Measurements from ENCODE around the gene KCNAB1. TPM values are rescaled to one million over a fixed set of nuclear protein-coding genes. Genes with fewer than 3 reads are reported as not detected.
"Not testable (repeated sequence)": the region's sequence is repeated elsewhere in the genome, so short reads cannot be mapped to it uniquely, and the experiment has no call there.

KCNAB1 gene
- total and polyA plus RNA-seq, 4 donors = 8.9 to 45.8 (median 17.8) TPM

GRCh38 chr3:156099348-156099747 is 21.0 kb upstream of the KCNAB1 start:
- WGBS, 2 donors = 94 to 97% methylated on average over 25 to 27 of the region's 27 CpGs
- H3K4me3 ChIP-seq (ENCODE audit: low read length in 2 of 2); DNase-seq; intact Hi-C loops (cut with DNase I); H3K27ac ChIP-seq (ENCODE audit: low read depth in 1 of 2, low read length in 2 of 2); H3K4me1 ChIP-seq (ENCODE audit: control insufficient read depth in 1 of 2, insufficient read depth in 2 of 2, low read length in 2 of 2); H3K27me3 ChIP-seq (ENCODE audit: control insufficient read depth in 1 of 2, insufficient read depth in 2 of 2, low read length in 1 of 2); ATAC-seq (ENCODE audit: low FRiP score); H3K36me3 ChIP-seq (ENCODE audit: control insufficient read depth in 1 of 2, insufficient read depth in 2 of 2, low read length in 1 of 2); H3K9me3 ChIP-seq (ENCODE audit: control insufficient read depth, low read length): not testable (repeated sequence)

GRCh38 chr3:156099984-156100383 is 20.4 kb upstream of the KCNAB1 start:
- H3K4me3 ChIP-seq (ENCODE audit: low read length in 2 of 2); H3K27me3 ChIP-seq (ENCODE audit: control insufficient read depth in 1 of 2, insufficient read depth in 2 of 2, low read length in 1 of 2); H3K27ac ChIP-seq (ENCODE audit: low read depth in 1 of 2, low read length in 2 of 2); H3K36me3 ChIP-seq (ENCODE audit: control insufficient read depth in 1 of 2, insufficient read depth in 2 of 2, low read length in 1 of 2); ATAC-seq (ENCODE audit: low FRiP score); DNase-seq; intact Hi-C loops (cut with DNase I); H3K4me1 ChIP-seq (ENCODE audit: control insufficient read depth in 1 of 2, insufficient read depth in 2 of 2, low read length in 2 of 2); H3K9me3 ChIP-seq (ENCODE audit: control insufficient read depth, low read length): not testable (repeated sequence)
- WGBS, 2 donors = 92 to 94% methylated on average over 9 of the region's 9 CpGs

GRCh38 chr3:156102267-156102931 is 18.0 kb upstream of the KCNAB1 start:
- WGBS, 2 donors = 4 to 9% methylated on average over 4 of the region's 4 CpGs
- no peaks in the 10 kb centered on the region for H3K9me3 ChIP-seq (ENCODE audit: control insufficient read depth, low read length)
- H3K4me3 ChIP-seq (ENCODE audit: low read length in 2 of 2) = no peak overlapping the region
- H3K4me1 ChIP-seq (ENCODE audit: control insufficient read depth in 1 of 2, insufficient read depth in 2 of 2, low read length in 2 of 2) = no peaks in the 10 kb centered on the region
- no peaks in the 10 kb centered on the region for H3K36me3 ChIP-seq (ENCODE audit: control insufficient read depth in 1 of 2, insufficient read depth in 2 of 2, low read length in 1 of 2)
- ATAC-seq (ENCODE audit: low FRiP score) = no peak
- no peak overlapping the region for H3K27ac ChIP-seq (ENCODE audit: low read depth in 1 of 2, low read length in 2 of 2)
- intact Hi-C loops (cut with DNase I) = no loop called here
- H3K27me3 ChIP-seq (ENCODE audit: control insufficient read depth in 1 of 2, insufficient read depth in 2 of 2, low read length in 1 of 2) = no peaks in the 10 kb centered on the region
- DNase-seq = no peak

GRCh38 chr3:156106721-156107373 is 13.5 kb upstream of the KCNAB1 start:
- Histone ChIP-seq H3K4me3 (ENCODE audit: low read length in 2 of 2) (no peak overlapping the region), H3K27me3 (ENCODE audit: control insufficient read depth in 1 of 2, insufficient read depth in 2 of 2, low read length in 1 of 2) (no peaks in the 10 kb centered on the region), H3K4me1 (ENCODE audit: control insufficient read depth in 1 of 2, insufficient read depth in 2 of 2, low read length in 2 of 2) (peaks cover 4 to 8% of the 10 kb centered on the region in 2 donors), H3K9me3 (ENCODE audit: control insufficient read depth, low read length) (no peaks in the 10 kb centered on the region), H3K27ac (ENCODE audit: low read depth in 1 of 2, low read length in 2 of 2) (no peak overlapping the region), H3K36me3 (ENCODE audit: control insufficient read depth in 1 of 2, insufficient read depth in 2 of 2, low read length in 1 of 2) (no peaks in the 10 kb centered on the region)
- no peak for DNase-seq
- WGBS, 2 donors = 80 to 84% methylated on average over 7 of the region's 7 CpGs
- ATAC-seq (ENCODE audit: low FRiP score) = no peak
- intact Hi-C loops (cut with DNase I) = loop anchor here in 1 of 2 donors (5.0 kb wide), 1 partner anchor 35 kb away; no protein-coding TSS in a partner anchor

- WGBS, 2 donors = 98% methylated on average over 5 of the region's 5 CpGs
- H3K27me3 ChIP-seq (ENCODE audit: control insufficient read depth in 1 of 2, insufficient read depth in 2 of 2, low read length in 1 of 2) = no peaks in the 10 kb centered on the region
- DNase-seq (no peak), ATAC-seq (ENCODE audit: low FRiP score) (no peak)
- H3K4me1 ChIP-seq (ENCODE audit: control insufficient read depth in 1 of 2, insufficient read depth in 2 of 2, low read length in 2 of 2) = peaks cover 4 to 8% of the 10 kb centered on the region in 2 donors
- intact Hi-C loops (cut with DNase I) = loop anchor here in 1 of 2 donors (5.0 kb wide), 1 partner anchor 35 kb away; no protein-coding TSS in a partner anchor
- H3K4me3 ChIP-seq (ENCODE audit: low read length in 2 of 2) = no peak overlapping the region
- no peaks in the 10 kb centered on the region for H3K36me3 ChIP-seq (ENCODE audit: control insufficient read depth in 1 of 2, insufficient read depth in 2 of 2, low read length in 1 of 2)
- no peaks in the 10 kb centered on the region for H3K9me3 ChIP-seq (ENCODE audit: control insufficient read depth, low read length)
- no peak overlapping the region for H3K27ac ChIP-seq (ENCODE audit: low read depth in 1 of 2, low read length in 2 of 2)
These were observed 12.9 kb upstream of the KCNAB1 start for GRCh38 chr3:156107504-156107903.

GRCh38 chr3:156108616-156109015 is 11.8 kb upstream of the KCNAB1 start:
- DNase-seq (no peak), ATAC-seq (ENCODE audit: low FRiP score) (no peak)
- Histone ChIP-seq H3K9me3 (ENCODE audit: control insufficient read depth, low read length) (no peaks in the 10 kb centered on the region), H3K27me3 (ENCODE audit: control insufficient read depth in 1 of 2, insufficient read depth in 2 of 2, low read length in 1 of 2) (no peaks in the 10 kb centered on the region), H3K4me1 (ENCODE audit: control insufficient read depth in 1 of 2, insufficient read depth in 2 of 2, low read length in 2 of 2) (peaks cover 4 to 8% of the 10 kb centered on the region in 2 donors), H3K4me3 (ENCODE audit: low read length in 2 of 2) (no peak overlapping the region), H3K27ac (ENCODE audit: low read depth in 1 of 2, low read length in 2 of 2) (no peak overlapping the region), H3K36me3 (ENCODE audit: control insufficient read depth in 1 of 2, insufficient read depth in 2 of 2, low read length in 1 of 2) (no peaks in the 10 kb centered on the region)
- intact Hi-C loops (cut with DNase I) = loop anchor here in 1 of 2 donors (5.0 kb wide), 1 partner anchor 34 kb away; no protein-coding TSS in a partner anchor
- WGBS, 2 donors = 30% methylated on average over 3 of the region's 3 CpGs

- DNase-seq = no peak
- intact Hi-C loops (cut with DNase I) = loop anchor here in 1 of 2 donors (5.0 kb wide), 1 partner anchor 32 kb away; no protein-coding TSS in a partner anchor
- peaks cover 4 to 8% of the 10 kb centered on the region in 2 donors for H3K4me1 ChIP-seq (ENCODE audit: control insufficient read depth in 1 of 2, insufficient read depth in 2 of 2, low read length in 2 of 2)
- H3K9me3 ChIP-seq (ENCODE audit: control insufficient read depth, low read length) = no peaks in the 10 kb centered on the region
- WGBS, 2 donors = 82 to 84% methylated on average over 9 of the region's 9 CpGs
- H3K27ac ChIP-seq (ENCODE audit: low read depth in 1 of 2, low read length in 2 of 2) = no peak overlapping the region
- ATAC-seq (ENCODE audit: low FRiP score) = no peak
- H3K4me3 ChIP-seq (ENCODE audit: low read length in 2 of 2) = no peak overlapping the region
- no peaks in the 10 kb centered on the region for H3K27me3 ChIP-seq (ENCODE audit: control insufficient read depth in 1 of 2, insufficient read depth in 2 of 2, low read length in 1 of 2)
- H3K36me3 ChIP-seq (ENCODE audit: control insufficient read depth in 1 of 2, insufficient read depth in 2 of 2, low read length in 1 of 2) = no peaks in the 10 kb centered on the region
These were observed 10.4 kb upstream of the KCNAB1 start for GRCh38 chr3:156109989-156110388.

- no peak for DNase-seq
- no peak overlapping the region for H3K4me3 ChIP-seq (ENCODE audit: low read length in 2 of 2)
- no peaks in the 10 kb centered on the region for H3K27me3 ChIP-seq (ENCODE audit: control insufficient read depth in 1 of 2, insufficient read depth in 2 of 2, low read length in 1 of 2)
- WGBS, 2 donors = 55 to 68% methylated on average over 3 of the region's 3 CpGs
- H3K4me1 ChIP-seq (ENCODE audit: control insufficient read depth in 1 of 2, insufficient read depth in 2 of 2, low read length in 2 of 2) = peaks cover 0 to 7% of the 10 kb centered on the region in 2 donors
- H3K36me3 ChIP-seq (ENCODE audit: control insufficient read depth in 1 of 2, insufficient read depth in 2 of 2, low read length in 1 of 2) = no peaks in the 10 kb centered on the region
- no peak for ATAC-seq (ENCODE audit: low FRiP score)
- no peaks in the 10 kb centered on the region for H3K9me3 ChIP-seq (ENCODE audit: control insufficient read depth, low read length)
- no peak overlapping the region for H3K27ac ChIP-seq (ENCODE audit: low read depth in 1 of 2, low read length in 2 of 2)
- intact Hi-C loops (cut with DNase I) = no loop called here
These were observed 6.1 kb downstream of the KCNAB1 start for GRCh38 chr3:156126467-156126866.

GRCh38 chr3:156131241-156131640 is 10.9 kb downstream of the KCNAB1 start:
- ATAC-seq (ENCODE audit: low FRiP score) = no peak
- DNase-seq = no peak
- 1 to 3% methylated on average over 3 of the region's 3 CpGs for WGBS, 2 donors

More at GRCh38 chr3:156131241-156131640, 10.9 kb downstream of the KCNAB1 start:
- intact Hi-C loops (cut with DNase I) = no loop called here
- peaks cover 4 to 8% of the 10 kb centered on the region in 2 donors for H3K4me1 ChIP-seq (ENCODE audit: control insufficient read depth in 1 of 2, insufficient read depth in 2 of 2, low read length in 2 of 2)
- H3K4me3 ChIP-seq (ENCODE audit: low read length in 2 of 2) = no peak overlapping the region
- no peaks in the 10 kb centered on the region for H3K36me3 ChIP-seq (ENCODE audit: control insufficient read depth in 1 of 2, insufficient read depth in 2 of 2, low read length in 1 of 2)
- H3K27me3 ChIP-seq (ENCODE audit: control insufficient read depth in 1 of 2, insufficient read depth in 2 of 2, low read length in 1 of 2) = no peaks in the 10 kb centered on the region
- no peaks in the 10 kb centered on the region for H3K9me3 ChIP-seq (ENCODE audit: control insufficient read depth, low read length)
- H3K27ac ChIP-seq (ENCODE audit: low read depth in 1 of 2, low read length in 2 of 2) = peak overlapping the region in 1 of 2 donors; percentile 40

Data from aorta (tissue), 5 donors.